T follicular helper cell (primary cell): Measurements from ENCODE around the gene TMX1.
A peak's percentile ranks its signal among the peaks of the same experiment; 100 is the strongest.
"Not testable (repeated sequence)": the region's sequence is repeated elsewhere in the genome, so short reads cannot be mapped to it uniquely, and the experiment has no call there.

ENCODE experiments used
- DNase-seq: peaks from one replicate; pipeline ENCODE4 v3.0.0-alpha.2; 2020; ENCODE audit warnings: low read depth
- total RNA-seq, 2 experiments: gene quantifications; one replicate each; lab custom pipeline; 2026; lab: John Stamatoyannopoulos, UW

The TMX1 gene, protein sequence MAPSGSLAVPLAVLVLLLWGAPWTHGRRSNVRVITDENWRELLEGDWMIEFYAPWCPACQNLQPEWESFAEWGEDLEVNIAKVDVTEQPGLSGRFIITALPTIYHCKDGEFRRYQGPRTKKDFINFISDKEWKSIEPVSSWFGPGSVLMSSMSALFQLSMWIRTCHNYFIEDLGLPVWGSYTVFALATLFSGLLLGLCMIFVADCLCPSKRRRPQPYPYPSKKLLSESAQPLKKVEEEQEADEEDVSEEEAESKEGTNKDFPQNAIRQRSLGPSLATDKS
- total RNA-seq, result 62.1 to 127 reads per million in 2 experiments

DNA sequence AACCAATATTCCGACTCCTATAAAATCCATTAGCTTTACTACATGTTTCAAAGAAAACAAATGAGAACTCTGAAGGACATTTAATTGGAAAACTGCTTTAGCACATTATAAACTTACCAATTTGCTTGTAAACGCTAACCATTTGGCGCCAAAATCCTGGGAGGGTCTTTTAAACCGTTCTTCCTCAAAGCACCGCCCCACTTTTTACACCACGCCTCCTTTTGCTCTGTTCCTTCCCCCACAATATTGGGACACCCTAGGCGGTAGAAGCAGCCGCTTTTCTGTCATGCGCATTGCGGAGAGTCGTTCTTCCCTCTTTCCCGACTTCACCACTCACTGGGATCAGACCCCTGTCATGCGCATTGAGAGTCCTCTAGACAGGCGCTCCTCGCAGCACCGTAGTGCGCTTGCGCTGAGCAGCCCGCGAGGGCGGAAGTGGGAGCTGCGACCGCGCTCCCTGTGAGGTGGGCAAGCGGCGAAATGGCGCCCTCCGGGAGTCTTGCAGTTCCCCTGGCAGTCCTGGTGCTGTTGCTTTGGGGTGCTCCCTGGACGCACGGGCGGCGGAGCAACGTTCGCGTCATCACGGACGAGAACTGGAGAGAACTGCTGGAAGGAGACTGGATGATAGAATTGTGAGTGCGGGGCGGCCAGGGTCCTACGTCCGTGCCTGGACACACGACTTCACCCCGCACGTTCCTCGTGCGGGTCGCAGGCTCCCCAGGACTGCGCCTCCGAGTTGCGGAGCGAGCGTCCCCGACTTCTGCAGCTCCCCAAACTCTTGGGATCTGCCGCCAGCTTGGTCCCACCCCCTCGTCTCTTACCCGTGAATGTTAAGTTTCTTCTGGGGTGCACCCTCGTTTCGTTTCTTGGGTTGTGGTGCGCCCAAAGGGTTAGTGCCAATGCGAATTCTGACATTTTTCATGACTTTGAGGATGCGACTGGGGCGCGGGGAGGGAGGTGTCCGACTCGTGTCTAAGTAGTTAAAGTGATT, at the start of gene TMX1:
Gene TMX1 (plus strand): TSS at position 435 of the 991 bp plus-strand sequence. CDS start 46 bp downstream, at position 481.
- DNase-seq, result peak; percentile 76

DNA sequence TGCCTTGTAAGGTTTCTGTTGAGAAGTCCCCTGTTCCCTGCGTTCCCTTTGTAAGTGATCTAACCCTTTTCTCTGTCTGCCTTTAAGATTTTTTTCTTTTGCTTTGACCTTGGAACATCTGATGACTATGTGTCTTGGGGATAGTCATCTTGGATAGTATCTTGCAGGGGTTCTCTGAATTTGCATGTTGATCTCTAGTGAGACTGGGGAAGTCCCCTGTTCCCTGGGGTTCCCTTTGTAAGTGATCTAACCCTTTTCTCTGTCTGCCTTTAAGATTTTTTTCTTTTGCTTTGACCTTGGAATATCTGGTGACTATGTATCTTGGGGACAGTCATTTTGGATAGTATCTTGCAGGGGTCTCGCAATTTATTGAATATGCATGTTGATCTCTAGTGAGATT, 38.2 kb upstream of the TMX1 start:
- DNase-seq, result no peak

DNA sequence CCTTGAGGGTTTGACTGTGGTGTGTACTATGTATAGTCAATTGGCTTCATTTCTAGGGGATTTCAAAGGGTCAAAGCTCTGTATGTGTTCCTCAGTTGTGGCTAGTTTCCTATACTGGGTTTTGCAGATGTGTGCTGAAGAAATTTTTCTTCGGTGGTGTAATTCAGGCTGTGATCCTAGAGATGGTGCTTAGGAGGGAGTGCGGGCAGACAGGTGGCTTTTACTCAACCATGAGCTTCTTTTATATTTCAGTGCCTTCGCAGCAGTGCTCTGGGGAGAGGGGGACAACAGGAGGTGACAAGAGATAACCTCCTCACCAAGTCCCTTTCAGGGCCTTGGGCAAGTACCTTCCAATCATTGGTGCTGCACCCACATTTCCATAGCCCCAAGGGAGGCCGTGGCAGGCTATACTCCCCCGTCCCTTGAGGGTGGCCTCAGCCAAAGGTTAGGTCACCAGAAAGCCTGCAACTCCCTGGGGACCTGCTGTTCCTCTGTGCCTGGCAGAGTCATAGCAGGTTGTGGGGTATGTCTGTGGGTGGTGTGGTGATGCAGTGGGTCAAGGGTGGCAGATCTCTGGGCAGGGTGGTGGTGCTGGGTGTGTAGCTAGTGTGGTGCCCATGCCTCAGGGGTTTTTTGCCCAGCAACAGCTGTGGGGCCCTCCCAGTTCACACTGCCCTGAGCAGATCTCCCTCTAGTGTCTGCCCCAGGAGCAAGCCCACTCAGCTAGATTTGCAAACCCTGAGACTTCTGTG, 37.0 kb upstream of the TMX1 start:
- no peak for DNase-seq

DNA sequence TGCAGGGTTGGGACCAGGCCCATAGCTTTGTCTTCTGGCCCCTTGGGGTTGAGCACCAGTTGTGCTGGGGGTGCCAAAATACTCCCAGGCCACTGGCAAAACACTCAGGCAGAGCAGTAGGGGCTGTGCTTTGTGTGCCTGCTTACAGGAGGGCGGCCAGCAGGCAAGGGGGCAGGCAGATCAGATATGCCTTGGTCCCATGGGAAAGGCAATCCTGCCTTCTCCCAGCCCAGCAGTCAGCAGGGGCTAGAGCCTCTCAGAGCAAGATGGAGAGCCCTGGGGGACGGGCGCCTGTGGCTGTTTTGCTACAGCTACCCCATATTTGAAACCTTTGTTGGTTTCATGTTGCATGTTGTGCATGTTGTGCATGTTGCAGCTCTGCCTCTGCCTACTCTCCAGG, 36.2 kb upstream of the TMX1 start:
- DNase-seq, result no peak

DNA sequence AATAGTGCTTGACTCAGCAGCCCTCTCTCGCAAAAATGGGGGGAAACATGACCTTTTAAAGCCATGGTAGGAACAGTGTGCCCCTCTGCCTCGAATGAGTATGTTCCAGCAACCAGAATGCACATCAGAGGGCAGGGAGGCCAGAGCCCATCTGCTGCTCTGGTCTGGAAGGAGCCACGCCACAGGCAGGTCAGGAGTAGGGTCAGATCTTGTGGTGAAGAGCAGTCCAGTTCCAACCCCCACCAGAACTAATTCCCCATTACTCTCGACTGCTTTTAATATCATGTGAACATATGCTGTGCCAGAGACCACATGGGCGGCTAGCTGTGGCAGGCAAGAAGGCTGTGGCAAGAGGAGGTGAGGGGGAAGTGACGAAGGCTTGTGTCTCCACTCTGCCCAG, 34.6 kb upstream of the TMX1 start:
- no peak for DNase-seq

DNA sequence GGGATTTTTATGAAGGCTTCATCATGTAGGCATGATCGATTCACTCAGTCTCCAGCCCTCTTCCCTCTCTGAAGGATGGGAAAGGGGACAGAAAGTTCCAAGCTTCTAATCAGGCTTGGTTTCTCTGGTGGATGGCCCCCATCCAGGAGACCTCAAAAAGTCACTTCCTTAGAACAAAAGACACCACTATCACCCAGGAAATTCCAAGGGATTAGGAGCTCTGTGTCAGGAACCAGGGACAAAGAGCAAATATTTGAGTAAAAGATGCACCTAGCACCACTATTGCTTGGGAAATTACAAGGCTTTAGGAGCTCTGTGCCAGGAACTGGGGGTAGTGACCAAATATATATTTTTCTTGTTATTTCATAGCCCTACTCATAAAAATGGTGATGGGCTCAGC, 33.6 kb upstream of the TMX1 start:
- DNase-seq, result no peak

DNA sequence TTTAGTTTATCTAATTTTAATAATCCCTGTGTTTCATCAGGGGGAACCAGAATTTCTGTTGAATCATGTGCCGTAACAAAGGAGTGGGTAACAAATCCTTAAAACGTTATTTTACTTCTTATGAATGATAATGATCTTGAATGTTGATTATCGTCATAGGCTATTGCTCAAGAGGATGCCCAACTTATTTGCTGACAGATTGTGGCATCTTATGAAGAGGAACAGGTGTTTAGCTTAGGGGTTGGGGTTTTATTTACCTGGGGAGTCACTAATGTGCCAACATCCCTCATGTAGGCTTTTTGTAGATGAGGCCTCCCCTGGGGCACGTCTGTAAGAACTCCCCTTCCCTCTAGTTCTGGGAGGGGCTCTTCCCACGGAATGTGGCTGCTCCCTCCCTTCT, 32.4 kb upstream of the TMX1 start:
- DNase-seq, result no peak

DNA sequence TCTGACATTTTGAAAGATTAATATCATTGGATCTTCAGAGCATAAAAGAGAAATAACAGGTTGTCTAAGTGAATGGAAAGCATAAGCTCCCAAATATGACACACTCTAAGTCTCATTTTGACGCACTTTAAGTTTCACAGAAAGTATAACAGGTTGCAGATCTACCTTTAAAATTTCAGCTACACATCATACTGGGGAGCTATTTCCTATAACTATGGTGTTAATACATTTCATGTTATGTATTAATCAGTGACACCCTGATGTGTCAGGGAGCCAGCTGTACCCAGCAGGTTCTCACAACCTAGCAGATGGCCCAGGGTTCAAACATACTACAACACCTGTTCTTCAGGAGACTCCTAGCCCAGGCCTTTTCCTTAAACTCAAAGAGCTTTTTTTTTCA, 31.1 kb upstream of the TMX1 start:
- DNase-seq, result no peak

DNA sequence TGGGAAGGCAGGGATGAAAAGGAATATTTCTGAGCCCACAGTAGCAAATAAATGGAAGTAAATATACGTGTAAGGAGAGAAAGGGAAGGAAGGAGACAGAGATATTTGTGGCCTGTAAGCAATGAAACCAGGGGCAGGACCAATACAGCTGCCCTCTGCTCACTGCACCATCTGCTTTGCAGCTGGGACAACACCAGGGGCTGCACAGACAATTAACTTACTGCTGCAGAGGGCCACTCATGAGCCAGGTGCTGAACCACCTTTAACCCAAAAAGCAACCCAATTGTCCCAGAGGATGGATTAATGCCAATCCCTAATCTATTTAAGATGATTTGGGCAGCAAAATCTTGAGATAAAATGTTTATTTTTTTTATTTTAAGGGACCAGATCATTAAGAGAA, 30.6 kb upstream of the TMX1 start:
- DNase-seq, result no peak

DNA sequence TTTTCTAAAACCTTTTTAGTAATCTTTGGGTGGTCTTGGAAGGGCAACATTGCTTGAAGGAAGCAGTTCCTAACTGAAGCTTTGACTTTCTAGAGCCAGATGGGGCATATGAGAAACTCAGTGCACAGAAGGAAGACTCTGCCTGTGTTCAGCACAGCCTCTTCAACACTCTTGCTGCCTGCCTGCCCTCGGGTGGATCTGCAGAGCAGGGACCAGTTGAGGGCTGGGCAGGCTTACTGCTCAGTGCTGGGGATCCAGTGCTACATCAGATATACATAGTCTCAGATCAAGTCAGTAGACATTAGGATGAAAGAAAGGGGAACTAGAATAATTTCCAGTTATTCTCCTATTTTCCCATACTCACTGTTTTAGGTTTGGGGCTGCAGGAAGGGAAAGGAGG, 29.5 kb upstream of the TMX1 start:
- no peak for DNase-seq

DNA sequence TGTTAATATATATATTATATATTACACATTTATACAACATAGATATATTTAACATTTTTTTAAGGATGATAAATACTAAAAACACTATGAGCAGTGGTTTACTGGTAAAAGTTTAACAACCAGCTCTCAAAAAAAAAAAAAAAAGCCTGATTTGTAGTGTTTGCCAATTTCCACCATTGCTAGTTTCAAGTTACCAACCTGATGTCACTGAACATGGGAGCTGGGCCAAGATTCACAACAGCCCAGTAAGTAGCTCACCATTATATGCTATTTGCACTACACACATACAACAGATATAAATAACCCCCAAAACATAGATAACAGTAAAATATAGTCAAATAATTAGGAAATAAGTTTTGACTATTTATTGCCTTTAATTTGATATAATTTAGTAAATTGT, 28.9 kb upstream of the TMX1 start:
- DNase-seq, result no peak

DNA sequence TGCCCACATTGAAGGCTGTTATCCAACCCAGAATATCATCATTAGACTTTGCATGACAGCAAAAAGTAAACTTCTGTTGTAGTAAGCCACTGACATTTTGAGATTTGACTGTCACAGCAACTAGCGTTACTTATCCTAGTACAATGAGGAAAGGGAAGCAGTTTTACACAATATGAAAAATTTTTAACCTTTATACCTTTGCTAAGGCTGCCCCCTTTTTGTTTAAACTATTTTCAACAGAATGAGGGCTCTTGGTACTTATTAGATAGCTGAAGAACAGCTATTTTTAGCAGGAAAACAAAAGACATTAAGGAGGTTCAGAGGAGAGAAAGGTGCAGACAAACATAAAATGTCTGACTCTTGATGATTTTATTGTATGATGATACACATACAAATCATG, 23.4 kb upstream of the TMX1 start:
- DNase-seq, result no peak

DNA sequence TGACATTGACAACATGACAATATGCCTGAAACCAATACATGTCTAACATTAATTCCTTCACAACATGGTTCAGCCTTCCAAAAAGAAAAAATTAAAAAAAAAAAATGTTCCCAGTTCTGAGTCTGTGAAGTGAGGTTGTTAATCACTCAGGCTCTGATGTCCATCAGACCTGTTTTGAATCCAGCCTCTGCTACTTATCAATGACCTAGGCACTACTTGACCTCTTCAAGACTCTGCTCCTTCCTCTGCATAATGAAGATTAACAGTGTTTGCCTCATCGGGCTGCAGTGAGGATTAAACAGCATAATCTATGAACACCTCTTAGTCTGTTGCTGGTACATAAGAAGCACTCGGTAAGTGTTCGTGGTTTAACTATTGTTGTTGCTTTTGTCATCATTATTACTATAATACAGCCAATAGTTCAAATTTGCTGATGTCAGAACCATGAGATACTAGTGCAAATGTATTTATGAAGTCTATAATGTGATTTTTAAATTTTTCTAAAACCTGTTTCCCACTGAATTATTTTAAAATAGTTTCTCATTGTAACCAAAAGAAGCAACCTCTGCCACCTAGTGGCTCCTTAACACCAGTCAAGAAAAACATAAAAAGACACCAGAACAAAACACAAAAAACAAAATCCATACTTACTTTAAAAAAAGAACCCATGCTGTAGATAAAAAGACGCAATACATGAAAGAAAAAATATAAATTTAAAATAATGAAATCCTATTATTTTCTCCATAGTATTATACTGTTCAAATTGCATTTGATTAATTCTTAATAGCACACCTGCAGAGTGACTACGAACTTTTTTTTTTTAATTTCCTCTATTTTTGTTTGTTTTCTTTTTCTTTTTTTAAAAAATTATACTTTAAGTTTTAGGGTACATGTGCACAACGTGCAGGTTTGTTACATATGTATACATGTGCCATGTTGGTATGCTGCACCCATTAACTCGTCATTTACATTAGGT, 20.3 kb upstream of the TMX1 start:
- no peak for DNase-seq

DNA sequence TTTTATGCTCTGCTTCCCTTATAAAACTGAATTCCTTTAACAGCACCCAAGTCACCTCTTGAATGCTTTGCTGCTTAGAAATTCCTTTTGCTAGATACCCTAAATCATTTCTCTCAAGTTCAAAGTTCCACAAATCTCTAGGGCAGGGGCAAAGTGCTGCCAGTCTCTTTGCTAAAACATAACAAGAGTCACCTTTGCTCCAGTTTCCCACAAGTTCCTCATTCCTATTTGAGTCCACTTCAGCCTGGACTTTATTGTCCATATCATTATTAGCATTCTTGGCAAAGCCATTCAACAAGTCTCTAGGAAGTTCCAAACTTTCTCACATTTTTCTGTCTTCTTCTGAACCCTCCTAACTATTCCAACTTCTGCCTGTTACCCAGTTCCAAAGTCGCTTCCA, 16.6 kb upstream of the TMX1 start:
- not testable (repeated sequence) for DNase-seq

DNA sequence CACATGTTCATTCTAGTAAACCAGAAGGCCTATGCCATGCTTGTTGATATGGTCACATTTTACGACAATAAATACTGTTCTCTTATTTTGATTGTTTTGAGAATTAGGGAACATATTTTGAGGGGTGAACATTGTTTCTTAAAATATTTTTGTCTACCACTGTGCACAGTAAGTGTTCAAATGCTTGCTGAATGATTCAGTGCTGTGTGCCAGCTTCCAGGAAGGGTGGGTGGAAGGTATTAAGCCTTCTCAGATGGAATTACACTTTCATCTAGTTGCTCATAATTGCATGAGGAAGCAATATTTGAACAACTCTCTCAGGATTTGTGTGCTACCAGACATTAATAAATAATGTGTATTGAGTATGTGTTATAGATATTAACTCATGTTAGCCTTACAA, 15.5 kb upstream of the TMX1 start:
- DNase-seq, result no peak

DNA sequence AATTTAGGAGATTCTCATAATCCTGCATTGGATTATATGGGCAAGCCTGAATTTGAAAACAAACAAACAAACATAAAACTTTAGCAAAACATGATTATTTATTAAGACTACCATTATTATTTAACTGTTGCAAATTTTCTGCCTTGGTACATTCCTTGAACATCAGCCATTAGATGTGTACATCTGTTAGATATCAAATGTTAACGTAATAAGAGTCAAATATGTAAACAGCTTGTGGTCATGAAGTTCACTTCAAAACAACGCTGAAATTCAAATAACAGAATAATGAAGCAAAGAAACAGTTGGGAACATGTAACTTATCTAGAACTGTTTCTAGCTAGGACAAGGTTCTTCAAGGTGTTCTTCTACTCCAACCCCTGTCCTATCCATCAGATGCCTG, 14.3 kb upstream of the TMX1 start:
- DNase-seq, result no peak

DNA sequence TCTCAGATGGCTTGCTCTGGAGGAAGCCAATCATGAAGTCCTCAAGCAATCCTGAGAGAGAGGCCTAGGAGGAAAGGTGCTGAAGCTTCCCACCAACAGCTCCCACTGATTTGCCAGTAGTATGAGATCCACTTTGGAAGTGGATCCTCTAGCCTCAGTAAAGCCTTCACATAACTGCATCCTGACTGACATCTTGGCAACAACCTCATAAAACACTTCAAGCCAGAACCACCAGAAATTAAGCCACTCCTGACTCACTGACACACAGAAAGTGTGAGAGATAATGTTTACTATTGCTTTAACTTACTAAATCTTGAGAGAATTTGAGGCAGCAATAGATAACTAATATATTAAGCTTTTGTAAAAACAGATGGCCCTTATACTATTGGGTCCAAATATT, 11.7 kb upstream of the TMX1 start:
- no peak for DNase-seq

DNA sequence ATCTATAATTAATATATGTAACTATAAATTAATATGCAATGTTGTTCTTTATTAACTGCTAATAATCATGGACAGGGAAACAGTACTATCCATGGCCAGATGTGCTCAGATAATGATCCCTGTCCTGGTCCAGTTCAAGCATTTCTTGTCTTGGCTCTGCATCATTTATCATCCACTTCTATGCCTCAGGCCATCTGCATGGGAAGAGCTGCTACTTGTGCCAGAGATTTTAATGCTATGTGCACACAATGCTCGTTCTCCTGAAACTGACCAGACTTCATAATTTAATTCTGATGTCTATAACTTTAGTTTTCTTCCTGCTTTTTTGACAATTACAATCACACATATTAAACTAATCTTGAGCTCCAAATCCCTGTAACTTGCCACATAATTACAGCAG, 11.2 kb upstream of the TMX1 start:
- DNase-seq, result no peak

DNA sequence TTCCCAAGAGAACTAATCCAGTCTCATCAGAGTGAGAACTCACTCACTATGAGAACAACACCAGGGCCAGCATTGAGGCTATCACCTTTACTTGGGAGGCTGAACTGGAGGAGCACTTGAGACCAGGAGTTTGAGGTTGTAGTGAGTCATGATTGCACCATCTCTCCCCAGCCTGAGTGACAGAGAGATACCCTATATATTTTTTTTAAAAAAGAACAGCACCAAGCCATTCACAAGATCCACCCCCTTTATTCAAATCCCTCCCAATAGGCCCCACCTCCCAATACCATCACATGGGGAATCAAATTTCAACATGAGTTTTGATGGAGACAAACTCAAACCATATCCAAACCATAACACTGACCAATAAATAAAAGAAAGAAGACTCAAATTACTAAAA, 3.7 kb upstream of the TMX1 start:
- DNase-seq, result no peak

DNA sequence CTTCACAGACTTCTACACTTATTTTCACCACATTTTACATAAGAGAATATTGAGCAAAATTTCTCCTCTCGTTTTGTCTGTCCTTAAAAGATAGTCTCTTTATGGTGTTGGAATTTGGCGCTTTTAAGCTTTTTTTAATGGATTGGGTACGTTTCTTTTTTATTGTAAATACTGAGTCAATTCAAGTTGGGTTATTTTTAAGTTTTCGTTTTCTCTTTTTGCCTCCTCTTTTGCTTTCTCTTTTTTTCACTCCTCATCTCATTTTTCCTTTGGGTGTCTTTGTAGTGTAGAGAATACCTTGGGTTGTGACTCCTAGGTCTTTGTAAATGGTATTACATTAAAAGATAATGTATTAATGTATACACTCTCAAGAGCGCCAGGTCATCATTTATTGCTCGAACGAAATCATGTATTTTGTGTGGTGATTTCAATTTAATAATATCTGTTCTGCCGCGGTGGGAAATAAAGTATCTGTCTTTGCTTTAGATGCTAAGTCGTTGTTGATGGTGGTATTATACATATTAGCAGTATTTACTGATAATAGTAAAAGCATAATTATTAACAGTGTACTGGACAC, 845 bp downstream of the TMX1 start:
- no peak for DNase-seq
